Stimulated activated CD8-positive, alpha-beta memory T cell treated with anti-CD3 and anti-CD28 coated beads, Interleukin-4, amount 100 ng/mL, for 1 hour (primary cell): ENCODE data around the gene PIBF1.

Source experiments
- DNase-seq, 2 donors: peaks; one replicate each; pipeline ENCODE4 v3.0.0-alpha.2; 2020; ENCODE audit warnings: low read depth in 2 of 2, low spot score in 1 of 2

Gene PIBF1

DNA sequence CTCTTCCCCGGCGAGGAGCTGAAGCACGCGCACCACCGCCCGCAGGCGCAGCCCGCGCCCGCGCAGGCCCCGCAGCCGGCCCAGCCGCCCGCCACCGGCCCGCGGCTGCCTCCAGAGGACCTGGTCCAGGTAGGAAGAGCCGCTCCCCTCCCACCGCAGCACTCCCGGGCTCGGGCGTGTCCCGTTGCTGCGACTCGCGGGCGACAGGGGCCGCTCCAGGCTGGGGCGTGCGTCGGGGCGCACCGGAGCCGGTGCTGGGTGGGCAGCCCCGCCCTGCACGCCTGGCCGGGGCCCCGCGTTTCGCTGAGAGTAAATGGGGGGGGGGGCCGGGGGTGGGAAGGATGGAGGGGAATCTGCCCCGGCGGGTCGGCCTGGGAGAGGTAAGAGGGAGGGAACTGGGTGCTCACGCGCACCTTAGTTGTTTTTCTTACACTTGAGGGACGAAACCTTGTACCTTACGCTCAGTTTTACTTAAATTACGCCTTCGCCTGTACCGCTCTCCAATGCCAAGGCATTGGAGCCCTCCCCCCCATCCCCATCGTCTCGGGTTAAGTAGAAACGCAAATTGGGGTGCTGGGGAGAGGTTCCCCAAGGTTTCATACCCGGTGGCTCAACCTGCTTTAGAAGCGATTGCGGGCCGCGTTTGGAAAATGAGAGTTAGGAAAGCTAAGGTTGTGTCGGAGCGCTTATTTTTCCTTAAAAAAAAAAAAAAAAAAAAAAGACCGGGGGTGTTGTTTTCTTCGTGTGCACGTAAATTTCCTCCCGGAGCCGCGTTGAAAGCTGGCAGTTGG, 277.7 kb downstream of the PIBF1 start:
- DNase-seq, result peak in 1 of 2 donors; percentile 18

- no peak for DNase-seq
Measured at GRCh38 chr13:73060251-73061160, 278.6 kb downstream of the PIBF1 start.

GRCh38 chr13:73061473-73061872, 279.5 kb downstream of the PIBF1 start:
- DNase-seq, result no peak

DNA sequence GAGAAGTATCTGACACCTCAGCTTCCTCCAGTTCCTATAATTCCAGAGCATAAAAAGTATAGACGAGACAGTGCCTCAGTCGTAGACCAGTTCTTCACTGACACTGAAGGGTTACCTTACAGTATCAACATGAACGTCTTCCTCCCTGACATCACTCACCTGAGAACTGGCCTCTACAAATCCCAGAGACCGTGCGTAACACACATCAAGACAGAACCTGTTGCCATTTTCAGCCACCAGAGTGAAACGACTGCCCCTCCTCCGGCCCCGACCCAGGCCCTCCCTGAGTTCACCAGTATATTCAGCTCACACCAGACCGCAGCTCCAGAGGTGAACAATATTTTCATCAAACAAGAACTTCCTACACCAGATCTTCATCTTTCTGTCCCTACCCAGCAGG, 279.9 kb downstream of the PIBF1 start:
- DNase-seq, result no peak

- no peak for DNase-seq
Measured at GRCh38 chr13:73062468-73062867, 280.5 kb downstream of the PIBF1 start.

DNA sequence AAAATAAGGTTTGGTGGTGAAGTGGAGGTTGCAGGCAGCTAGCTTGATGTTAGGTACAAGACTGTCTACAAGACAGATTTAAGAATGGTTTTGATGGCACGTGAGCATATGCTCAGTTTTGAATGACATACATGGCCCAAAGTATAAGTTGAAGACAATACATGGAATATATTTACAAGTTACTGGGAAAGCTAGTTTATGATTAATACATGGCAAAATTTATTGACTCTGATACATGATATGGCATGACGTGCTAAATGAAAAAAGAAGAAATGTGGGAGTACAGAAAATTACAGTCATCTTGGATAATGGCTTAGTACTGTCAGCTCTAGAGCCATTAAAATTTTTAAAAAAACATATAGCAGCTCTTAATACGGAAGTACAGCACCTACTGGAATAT, 281.2 kb downstream of the PIBF1 start:
- DNase-seq, result no peak

DNA sequence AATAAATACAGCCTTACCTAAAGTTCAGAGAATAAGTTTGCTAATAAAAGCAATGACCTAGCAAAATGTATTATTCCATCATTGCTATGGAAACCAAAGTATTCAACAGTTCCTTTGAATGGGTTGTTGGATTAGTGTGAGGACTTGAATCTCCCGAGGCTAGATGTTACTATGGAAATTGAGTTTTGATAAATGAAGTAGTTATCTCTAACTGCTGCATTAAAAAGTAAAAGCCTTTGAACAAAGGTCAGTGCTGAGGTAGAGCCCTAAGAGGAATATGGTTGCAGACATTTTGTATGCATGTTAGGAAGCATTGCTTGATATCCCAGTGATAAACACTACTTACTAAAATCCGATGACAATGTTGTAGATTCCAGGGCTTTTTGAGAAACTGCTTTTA, 283.1 kb downstream of the PIBF1 start:
- no peak for DNase-seq

DNA sequence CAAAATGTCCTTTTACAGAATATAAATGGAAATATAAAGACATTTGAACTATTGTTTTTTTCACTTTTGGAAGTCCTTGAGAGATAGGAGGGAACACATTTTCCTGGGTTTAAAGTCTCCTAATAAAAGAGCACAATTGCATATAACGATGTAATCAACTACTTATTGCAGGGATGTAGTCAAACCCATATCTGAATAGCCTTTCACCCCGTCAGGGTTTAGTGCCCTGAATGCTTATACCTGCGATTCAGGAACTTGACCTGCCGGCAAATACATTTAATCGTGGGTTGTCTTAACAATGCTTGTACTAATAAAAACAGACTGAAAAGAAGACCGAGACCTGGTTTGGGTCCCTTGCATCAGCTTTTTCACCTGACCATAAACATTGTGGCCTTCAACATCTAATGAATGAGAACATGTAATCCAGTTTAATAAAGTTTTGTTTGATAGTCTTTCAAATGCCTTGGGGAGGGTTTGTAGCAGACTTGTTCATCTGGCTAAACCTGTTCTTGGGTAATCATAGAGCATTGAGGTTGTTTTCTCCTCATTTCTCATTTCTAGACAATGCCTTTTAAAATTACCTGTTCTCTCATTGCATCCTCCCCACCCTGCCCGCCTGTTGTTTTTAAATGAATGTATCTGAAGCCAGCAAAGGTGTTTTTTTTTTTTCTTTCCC, 283.9 kb downstream of the PIBF1 start:
- DNase-seq, result no peak
